Panc1 (cell line): ENCODE results near the gene FYN. TPM values are rescaled to one million over a fixed set of nuclear protein-coding genes. Genes with fewer than 3 reads are reported as not detected.

Source experiments
- ATAC-seq: fragments of 200-7000 bp; cut with Tn5 transposase; 2 replicates; pipeline ENCODE4 v1.9.1; 2020; ENCODE audit warnings: mild to moderate bottlenecking, moderate library complexity
- BruUV-seq: library from RNA; stranded (reverse); fragments of 400-500 nt; replicated peaks from 2 replicates; lab custom pipeline; 2021; lab: Mats Ljungman, UMichigan
- CTCF ChIA-PET: fragments of 300-600 bp; sonication (Branson Sonifier 250); formaldehyde crosslinking; loops from one replicate; lab custom pipeline; 2022; ENCODE audit warnings: antibody characterized with exemption; lab: Charles Lee
- POLR2A ChIA-PET: fragments of 300-600 bp; sonication (Branson Sonifier 250); formaldehyde crosslinking; loops from one replicate; lab custom pipeline; 2022; ENCODE audit warnings: antibody characterized with exemption; lab: Charles Lee
- DNase-seq: peaks from one replicate; pipeline ENCODE4 v3.0.0-alpha.2; 2010; ENCODE audit warnings: low read depth, low spot score
- H3K27ac ChIP-seq: 2 replicates; pipeline ENCODE4 v1.5.1; 2011; ENCODE audit warnings: mild to moderate bottlenecking, low read length, inconsistent platforms
- H3K27me3 ChIP-seq: fragments of 200-500 bp; sonication (Bioruptor generic); 2 replicates; pipeline ENCODE4 v1.6.0; 2014; ENCODE audit warnings: low read length, inconsistent platforms; ENCODE audit not compliant: control insufficient read depth, insufficient read depth
- H3K36me3 ChIP-seq: fragments of 200-500 bp; sonication (Bioruptor generic); 2 replicates; pipeline ENCODE4 v1.5.1; 2014; ENCODE audit warnings: inconsistent platforms, mild to moderate bottlenecking, low read length, moderate library complexity; ENCODE audit not compliant: control insufficient read depth, insufficient read depth
- H3K4me1 ChIP-seq: 2 replicates; pipeline ENCODE4 v1.5.1; 2011; ENCODE audit warnings: inconsistent platforms, mild to moderate bottlenecking, low read length, moderate library complexity; ENCODE audit not compliant: control insufficient read depth, insufficient read depth
- H3K4me3 ChIP-seq, 2 experiments: 2 replicates each; pipeline ENCODE4 v1.5.1; 2011 to 2012; ENCODE audit warnings: low read depth in 2 of 2, low read length in 2 of 2, mild to moderate bottlenecking in 2 of 2, inconsistent platforms in 1 of 2, moderate library complexity in 1 of 2
- H3K9me3 ChIP-seq: fragments of 200-500 bp; sonication (Bioruptor generic); 2 replicates; pipeline ENCODE4 v1.5.1; 2014; ENCODE audit warnings: low read depth, mild to moderate bottlenecking, inconsistent platforms, low read length, moderate library complexity; ENCODE audit not compliant: control insufficient read depth, insufficient read depth
- CTCF ChIP-seq: fragments of 450-650 bp; IDR thresholded peaks from 2 replicates; pipeline ENCODE4 v1.5.1; 2017; ENCODE audit warnings: mild to moderate bottlenecking
- POLR2AphosphoS5 ChIP-seq: IDR thresholded peaks from 2 replicates; pipeline ENCODE4 v1.6.1; 2012; ENCODE audit warnings: mild to moderate bottlenecking, low read depth, low read length, moderate library complexity
- SIN3A ChIP-seq: IDR thresholded peaks from 2 replicates; pipeline ENCODE4 v1.6.1; 2012; ENCODE audit warnings: low read depth, mild to moderate bottlenecking, low read length, moderate library complexity, borderline replicate concordance; ENCODE audit not compliant: insufficient read depth
- TCF7L2 ChIP-seq: IDR thresholded peaks from 2 replicates; pipeline ENCODE4 v1.6.1; 2011; ENCODE audit warnings: mild to moderate bottlenecking, low read depth, low read length, inconsistent platforms
- in situ Hi-C: cut with HindIII; loops from 2 replicates; pipeline ENCODE4 v1.10.0; 2016; ENCODE audit warnings: low sequenced_read_pairs, low pct_unique_long_range_greater_than_20kb
- intact Hi-C: fragments of 100-400 bp; cut with micrococcal nuclease; formaldehyde crosslinking; loops from one replicate; pipeline ENCODE4 v1.10.0; 2022; ENCODE audit not compliant: unreplicated experiment
- total RNA-seq: library from RNA; stranded (reverse); gene quantifications from one replicate; pipeline ENCODE4 v1.2.1, GENCODE V29; 2021; ENCODE audit not compliant: unreplicated experiment
- TF ChIP-seq, protein P1 (sequence below), 2 experiments: IDR thresholded peaks; 2 replicates each; pipeline ENCODE4 v1.6.1; 2011 to 2012; ENCODE audit warnings: low read depth in 2 of 2, control low read depth in 1 of 2, low read length in 1 of 2, mild to moderate bottlenecking in 1 of 2, moderate library complexity in 1 of 2; ENCODE audit not compliant: insufficient read depth in 1 of 2

Gene FYN
- total RNA-seq, 1 experiment from 2014 or later = 4.2 TPM

DNA sequence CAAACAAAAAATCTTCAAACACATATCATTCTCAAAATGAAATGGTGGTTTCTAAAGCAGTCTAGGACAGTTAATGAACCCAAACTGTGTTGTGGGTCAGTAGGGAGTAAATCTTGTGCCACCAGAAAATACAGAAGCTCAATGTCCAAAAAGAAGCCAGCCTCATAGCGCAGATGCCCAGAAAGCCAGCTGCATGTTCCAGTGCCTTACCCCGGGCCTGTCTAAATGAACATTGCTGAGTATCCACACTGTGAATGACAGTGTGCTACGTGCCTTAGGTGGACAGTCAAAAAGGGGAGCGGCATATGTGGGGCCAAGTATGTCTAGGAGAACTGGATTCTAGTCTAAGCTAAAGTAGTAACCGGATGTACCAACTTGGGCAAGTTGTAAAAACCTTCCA, 10.9 kb downstream of the FYN start:
- Histone ChIP-seq H3K36me3 (no peaks in the 10 kb centered on the region), H3K27ac (no peak overlapping the region), H3K4me1 (no peaks in the 10 kb centered on the region), H3K9me3 (no peaks in the 10 kb centered on the region), H3K4me3 (no peak overlapping the region), H3K27me3 (peaks cover 8% of the 10 kb centered on the region)
- TF ChIP-seq SIN3A = no peak
- TF ChIP-seq, protein P1, sequence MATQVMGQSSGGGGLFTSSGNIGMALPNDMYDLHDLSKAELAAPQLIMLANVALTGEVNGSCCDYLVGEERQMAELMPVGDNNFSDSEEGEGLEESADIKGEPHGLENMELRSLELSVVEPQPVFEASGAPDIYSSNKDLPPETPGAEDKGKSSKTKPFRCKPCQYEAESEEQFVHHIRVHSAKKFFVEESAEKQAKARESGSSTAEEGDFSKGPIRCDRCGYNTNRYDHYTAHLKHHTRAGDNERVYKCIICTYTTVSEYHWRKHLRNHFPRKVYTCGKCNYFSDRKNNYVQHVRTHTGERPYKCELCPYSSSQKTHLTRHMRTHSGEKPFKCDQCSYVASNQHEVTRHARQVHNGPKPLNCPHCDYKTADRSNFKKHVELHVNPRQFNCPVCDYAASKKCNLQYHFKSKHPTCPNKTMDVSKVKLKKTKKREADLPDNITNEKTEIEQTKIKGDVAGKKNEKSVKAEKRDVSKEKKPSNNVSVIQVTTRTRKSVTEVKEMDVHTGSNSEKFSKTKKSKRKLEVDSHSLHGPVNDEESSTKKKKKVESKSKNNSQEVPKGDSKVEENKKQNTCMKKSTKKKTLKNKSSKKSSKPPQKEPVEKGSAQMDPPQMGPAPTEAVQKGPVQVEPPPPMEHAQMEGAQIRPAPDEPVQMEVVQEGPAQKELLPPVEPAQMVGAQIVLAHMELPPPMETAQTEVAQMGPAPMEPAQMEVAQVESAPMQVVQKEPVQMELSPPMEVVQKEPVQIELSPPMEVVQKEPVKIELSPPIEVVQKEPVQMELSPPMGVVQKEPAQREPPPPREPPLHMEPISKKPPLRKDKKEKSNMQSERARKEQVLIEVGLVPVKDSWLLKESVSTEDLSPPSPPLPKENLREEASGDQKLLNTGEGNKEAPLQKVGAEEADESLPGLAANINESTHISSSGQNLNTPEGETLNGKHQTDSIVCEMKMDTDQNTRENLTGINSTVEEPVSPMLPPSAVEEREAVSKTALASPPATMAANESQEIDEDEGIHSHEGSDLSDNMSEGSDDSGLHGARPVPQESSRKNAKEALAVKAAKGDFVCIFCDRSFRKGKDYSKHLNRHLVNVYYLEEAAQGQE (IDR thresholded peaks at IDR 0.05; ENCODE audit: insufficient read depth in 1 of 2, low read depth in 2 of 2, low read length in 1 of 2) = no peak
- TF ChIP-seq POLR2AphosphoS5 = no peak
- TF ChIP-seq TCF7L2 = no peak
- no peak for TF ChIP-seq CTCF
- CTCF ChIA-PET = no interaction called here
- POLR2A ChIA-PET = interaction anchor here (0.6 kb wide), 1 partner anchor 64 kb away, joined by 5 read pairs; no protein-coding TSS in a partner anchor
- ATAC-seq (no peak), DNase-seq (no peak)
- intact Hi-C loops (no loop called here), in situ Hi-C loops (no loop called here)
- no TSS peak for BruUV-seq

GRCh38 chr6:111861431-111861885, 11.8 kb downstream of the FYN start:
- peaks cover 14% of the 10 kb centered on the region for H3K27me3 ChIP-seq
- no peak overlapping the region for H3K27ac ChIP-seq
- no peak overlapping the region for H3K4me3 ChIP-seq
- no peak for DNase-seq
- TF ChIP-seq POLR2AphosphoS5 = no peak
- TF ChIP-seq CTCF = no peak
- TF ChIP-seq TCF7L2 = no peak
- TF ChIP-seq, protein P1 (IDR thresholded peaks at IDR 0.05; ENCODE audit: insufficient read depth in 1 of 2, low read depth in 2 of 2, low read length in 1 of 2) = no peak
- TF ChIP-seq SIN3A = no peak
- intact Hi-C loops (no loop called here), in situ Hi-C loops (no loop called here)
- BruUV-seq = no TSS peak
- no peaks in the 10 kb centered on the region for H3K9me3 ChIP-seq
- H3K4me1 ChIP-seq = no peaks in the 10 kb centered on the region
- CTCF ChIA-PET = no interaction called here
- no peak for ATAC-seq
- POLR2A ChIA-PET = no interaction called here
- H3K36me3 ChIP-seq = no peaks in the 10 kb centered on the region
